H7 (cell line): Measurements from ENCODE around the gene KCNJ10. TPM values are rescaled to one million over a fixed set of nuclear protein-coding genes. Genes with fewer than 3 reads are reported as not detected.

Experiments used
- DNase-seq: peaks from one replicate; pipeline ENCODE4 v3.0.0; 2012
- H3K27me3 ChIP-seq: 2 replicates; pipeline ENCODE4 v1.6.0; 2011; ENCODE audit warnings: mild to moderate bottlenecking, low read length; ENCODE audit not compliant: control insufficient read depth, insufficient read depth
- H3K36me3 ChIP-seq: replicated peaks from 2 replicates; pipeline ENCODE4 v1.5.1; 2011; ENCODE audit warnings: low read length; ENCODE audit not compliant: control insufficient read depth, insufficient read depth
- H3K4me3 ChIP-seq: 2 replicates; pipeline ENCODE4 v1.5.1; 2011; ENCODE audit warnings: low read depth, mild to moderate bottlenecking, control low read depth, low read length, moderate library complexity; ENCODE audit not compliant: insufficient read depth
- total RNA-seq: library from RNA; depleted of rRNA; stranded (reverse); fragments of >200 nt; shearing (Covaris generic); gene quantifications from 2 replicates; pipeline ENCODE4 v1.2.3, GENCODE V29; 2014

The KCNJ10 gene
- total RNA-seq, 1 experiment from 2014 or later = not detected

DNA sequence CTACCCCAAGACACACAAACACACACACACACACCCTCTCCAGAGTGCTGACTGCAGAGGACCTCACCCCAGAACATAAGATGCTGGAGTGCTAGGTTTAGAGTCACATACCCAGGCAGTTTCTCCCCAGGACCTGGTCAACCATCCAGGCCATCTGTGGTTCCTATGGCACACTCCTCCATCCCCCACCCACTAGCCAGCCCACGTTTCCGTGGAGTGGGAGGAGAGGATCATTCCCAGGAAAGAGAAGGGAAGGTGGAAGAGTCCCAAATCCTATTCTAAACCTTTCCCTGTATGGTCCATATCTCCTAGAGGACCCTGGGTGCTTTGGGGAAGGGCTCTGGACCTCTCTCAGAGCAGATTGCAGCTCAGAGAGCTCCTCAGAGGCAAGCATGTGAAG, 12.5 kb upstream of the KCNJ10 start:
- peaks cover 64% of the 10 kb centered on the region for H3K27me3 ChIP-seq
- no peak for DNase-seq
- no peak overlapping the region for H3K4me3 ChIP-seq
- H3K36me3 ChIP-seq = no peaks in the 10 kb centered on the region

DNA sequence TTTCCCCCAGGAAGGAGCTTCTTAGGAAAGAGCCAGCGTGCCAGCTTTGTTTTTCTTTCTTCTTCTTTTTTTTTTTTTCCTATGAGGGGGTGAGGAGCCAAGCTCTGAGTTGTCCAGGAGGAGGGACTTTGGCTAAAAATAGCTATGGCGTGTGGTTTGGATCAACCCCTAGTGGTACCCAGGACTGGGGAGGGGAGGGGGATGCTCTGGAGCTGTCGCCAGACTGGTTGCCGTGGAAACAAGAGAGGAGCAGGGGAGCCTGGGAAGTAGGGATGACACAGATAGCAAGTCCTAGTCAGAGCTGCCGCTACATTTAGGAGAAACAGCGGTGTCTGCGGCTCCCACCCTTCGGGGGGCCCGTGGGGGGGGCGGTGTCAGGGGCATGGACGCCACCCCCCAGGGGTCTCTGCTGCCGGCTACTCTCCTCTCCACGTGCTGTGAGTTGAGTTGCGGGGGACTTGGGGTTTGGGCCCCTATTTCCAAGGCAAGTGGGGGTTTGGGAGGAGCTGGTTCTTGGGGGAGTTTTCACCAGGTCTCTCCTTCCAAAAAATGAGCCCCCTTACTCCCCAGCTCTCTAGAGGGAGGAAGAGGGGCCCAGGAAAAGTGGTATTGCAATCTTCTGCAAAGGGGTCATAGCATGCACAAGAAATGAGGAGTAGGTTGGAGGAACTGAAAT, 11.4 kb upstream of the KCNJ10 start, which contains the start of gene KCNJ9:
KCNJ9 (plus strand) TSS at position 278 of the 676 bp plus-strand sequence. CDS start 2,493 bp downstream, outside the sequence.
- H3K36me3 ChIP-seq = no peaks in the 10 kb centered on the region
- H3K4me3 ChIP-seq = no peak within 1 kb of the TSS
- H3K27me3 ChIP-seq = peaks cover 64% of the 10 kb centered on the region
- peak; percentile 88 for DNase-seq

DNA sequence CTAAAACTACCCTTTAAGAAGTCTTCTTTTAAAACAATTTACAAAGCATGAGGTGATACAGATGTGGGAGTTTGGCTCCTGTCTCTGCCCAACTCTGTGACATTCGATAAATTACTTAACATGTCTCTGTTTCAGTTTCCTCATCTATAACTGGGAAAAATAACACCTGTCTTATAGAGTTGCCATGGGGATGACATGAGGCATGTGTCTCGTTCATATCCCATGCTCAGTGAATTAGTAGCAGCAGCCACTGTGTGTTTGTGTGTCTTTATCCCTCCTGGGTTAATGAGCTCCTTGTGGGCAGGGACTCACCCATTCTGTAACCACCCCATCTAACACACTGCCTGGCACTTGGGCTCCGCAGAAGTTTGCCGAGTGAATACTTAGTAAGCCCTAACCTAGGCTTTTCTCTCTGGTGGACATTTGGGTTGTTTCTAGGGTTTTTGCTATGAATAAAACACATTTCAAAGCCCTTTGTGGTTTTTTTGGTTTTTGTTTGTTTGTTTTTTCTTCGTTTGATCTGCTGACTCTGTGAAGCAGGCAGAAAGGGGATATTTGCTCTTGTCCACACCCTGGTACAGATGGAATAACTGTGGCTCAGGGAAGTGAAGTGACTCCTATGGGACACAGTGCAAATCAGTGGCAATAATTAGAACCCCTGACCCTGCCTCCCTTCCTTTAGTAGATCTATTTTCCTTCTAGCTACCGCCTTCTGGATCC, 10.6 kb upstream of the KCNJ10 start:
- Histone ChIP-seq H3K4me3 (no peak overlapping the region), H3K36me3 (no peaks in the 10 kb centered on the region), H3K27me3 (peaks cover 62% of the 10 kb centered on the region)
- no peak for DNase-seq

DNA sequence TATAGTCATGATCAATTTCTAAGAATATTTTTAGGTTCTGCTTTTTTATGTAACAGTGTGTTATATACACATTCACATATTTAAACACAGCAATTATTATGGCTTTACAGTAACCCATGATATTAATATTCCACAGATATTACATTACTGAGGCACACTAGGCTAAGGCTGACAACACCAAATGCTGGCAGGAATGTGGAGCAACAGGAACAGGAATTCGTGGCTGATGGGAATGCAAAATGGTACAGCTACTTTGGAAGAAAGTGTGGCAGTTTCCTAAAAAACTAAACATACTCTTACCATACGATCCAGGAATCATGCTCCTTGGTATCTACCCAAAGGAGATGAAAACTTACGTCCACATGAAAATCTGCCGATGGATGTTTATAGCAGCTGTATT, 9.5 kb upstream of the KCNJ10 start:
- H3K27me3 ChIP-seq = peaks cover 52% of the 10 kb centered on the region

DNA sequence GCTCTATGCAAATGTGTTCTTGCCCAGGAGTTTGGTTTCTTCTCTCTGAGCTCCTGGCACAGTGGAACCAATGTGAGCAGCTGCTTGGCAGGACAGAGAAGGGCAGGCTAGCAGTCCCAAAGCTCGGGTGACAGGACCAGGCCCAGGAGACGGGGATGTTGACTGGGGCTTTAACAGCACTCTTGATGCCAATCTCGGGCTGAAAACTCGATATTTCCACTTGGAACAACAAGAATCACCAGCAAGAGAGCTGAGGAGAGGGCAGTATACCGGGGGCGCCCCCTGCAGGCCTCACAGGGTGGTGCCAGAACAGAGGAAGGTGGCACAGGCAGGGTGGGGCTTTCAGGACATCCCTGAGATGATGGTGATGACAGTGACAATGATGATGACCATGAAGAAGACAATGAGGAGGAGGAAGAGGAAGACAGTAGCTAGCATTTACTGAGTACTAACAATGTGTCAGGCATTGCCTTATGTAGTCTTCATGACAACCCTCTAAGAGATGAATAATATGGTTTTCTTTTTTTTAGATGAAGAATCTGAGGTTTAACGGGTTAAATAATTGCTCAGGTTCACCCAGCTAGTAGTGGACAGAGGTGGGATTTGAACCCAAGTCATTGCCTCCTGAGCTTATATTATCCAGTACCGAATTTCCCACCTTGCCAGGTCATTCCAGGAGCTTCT, 8.7 kb upstream of the KCNJ10 start:
- peak; percentile 90 for DNase-seq
- no peaks in the 10 kb centered on the region for H3K36me3 ChIP-seq
- H3K4me3 ChIP-seq = no peak overlapping the region
- H3K27me3 ChIP-seq = peaks cover 45% of the 10 kb centered on the region

More for the DNA sequence above, 9.5 kb upstream of the KCNJ10 start:
- H3K4me3 ChIP-seq = no peak overlapping the region
- DNase-seq = no peak
- no peaks in the 10 kb centered on the region for H3K36me3 ChIP-seq

DNA sequence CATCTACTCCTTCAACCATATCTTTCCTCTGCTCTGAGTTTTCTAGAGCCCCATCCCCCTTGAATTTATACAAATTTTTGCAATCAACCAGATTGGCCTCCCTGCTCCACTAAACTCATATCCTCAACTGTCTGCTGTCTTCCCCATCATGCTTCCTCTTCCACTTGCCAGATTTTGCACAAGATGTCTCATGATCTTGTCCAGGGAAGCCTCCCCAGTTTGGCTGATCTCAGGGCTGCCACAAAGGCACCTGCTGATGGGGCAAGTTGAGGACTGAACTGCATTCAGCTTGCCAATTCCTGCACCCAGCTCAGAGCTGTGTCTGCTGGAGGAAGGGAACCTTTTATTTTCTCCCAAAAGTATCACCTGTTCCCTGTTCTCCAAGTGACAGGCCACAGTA, 7.5 kb upstream of the KCNJ10 start:
- DNase-seq = no peak
- Histone ChIP-seq H3K4me3 (no peak overlapping the region), H3K36me3 (no peaks in the 10 kb centered on the region), H3K27me3 (peaks cover 36% of the 10 kb centered on the region)

DNA sequence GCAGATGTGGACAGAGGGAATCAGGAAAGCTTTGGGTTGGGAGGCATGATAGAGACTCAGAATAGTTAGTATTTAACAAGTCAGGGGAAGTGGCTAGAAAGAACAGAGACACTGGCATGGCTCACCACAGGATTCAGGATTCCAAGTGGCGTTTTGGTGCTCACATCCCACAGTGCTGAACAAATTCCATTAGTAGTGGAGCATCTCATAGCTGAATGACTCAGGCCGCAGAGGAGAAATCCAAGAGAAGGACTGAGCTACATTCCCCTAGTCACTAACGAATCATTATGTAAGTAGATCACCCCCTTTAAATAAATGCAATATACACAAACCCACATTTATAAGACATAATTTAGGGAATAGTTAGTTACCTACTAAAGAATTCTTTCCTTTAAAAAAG, 6.3 kb upstream of the KCNJ10 start:
- Histone ChIP-seq H3K27me3 (peaks cover 33% of the 10 kb centered on the region), H3K4me3 (no peak overlapping the region), H3K36me3 (no peaks in the 10 kb centered on the region)
- no peak for DNase-seq

DNA sequence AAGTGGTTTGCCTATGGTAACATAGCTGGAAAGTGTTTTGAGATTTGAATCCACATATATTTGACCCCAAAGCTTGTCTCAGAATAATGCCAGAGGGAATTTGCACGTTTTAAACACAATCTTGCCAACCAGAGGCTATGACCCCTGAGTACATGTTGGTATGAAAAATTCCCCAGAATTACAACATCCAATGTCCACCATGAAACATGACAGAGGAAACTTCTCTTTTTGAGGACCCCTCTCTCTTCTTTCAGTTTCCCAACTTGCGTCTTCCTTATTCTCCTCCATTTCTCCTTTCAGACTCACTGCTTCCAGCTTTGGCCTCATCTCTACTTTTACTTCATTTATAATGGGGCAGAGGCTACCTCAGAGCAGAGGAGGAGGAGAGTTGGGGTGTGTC, 5.9 kb upstream of the KCNJ10 start:
- no peak for DNase-seq
- peaks cover 33% of the 10 kb centered on the region for H3K27me3 ChIP-seq
- no peak overlapping the region for H3K4me3 ChIP-seq
- H3K36me3 ChIP-seq = no peaks in the 10 kb centered on the region

DNA sequence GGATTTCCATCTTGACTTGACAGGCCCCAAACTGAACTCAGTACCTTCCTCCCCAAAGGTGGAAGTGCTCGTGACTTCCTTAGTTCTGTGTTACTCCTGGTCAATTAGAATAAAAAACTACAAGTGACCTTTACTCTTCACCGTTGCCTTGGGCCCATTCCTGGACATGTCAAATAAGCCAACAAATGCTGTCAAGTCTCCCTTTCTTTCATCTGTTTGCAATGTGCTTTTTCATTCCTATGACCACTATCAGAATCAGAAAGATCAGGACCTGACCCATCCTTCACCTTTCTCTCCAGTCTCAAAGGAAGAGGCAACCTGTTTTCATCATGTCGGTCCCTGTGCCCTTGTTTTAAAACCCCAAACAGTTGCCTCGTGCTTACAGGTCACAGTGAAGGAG, 4.9 kb upstream of the KCNJ10 start:
- no peak for DNase-seq
- H3K27me3 ChIP-seq = peaks cover 28% of the 10 kb centered on the region
- H3K4me3 ChIP-seq = no peak overlapping the region
- H3K36me3 ChIP-seq = no peaks in the 10 kb centered on the region

DNA sequence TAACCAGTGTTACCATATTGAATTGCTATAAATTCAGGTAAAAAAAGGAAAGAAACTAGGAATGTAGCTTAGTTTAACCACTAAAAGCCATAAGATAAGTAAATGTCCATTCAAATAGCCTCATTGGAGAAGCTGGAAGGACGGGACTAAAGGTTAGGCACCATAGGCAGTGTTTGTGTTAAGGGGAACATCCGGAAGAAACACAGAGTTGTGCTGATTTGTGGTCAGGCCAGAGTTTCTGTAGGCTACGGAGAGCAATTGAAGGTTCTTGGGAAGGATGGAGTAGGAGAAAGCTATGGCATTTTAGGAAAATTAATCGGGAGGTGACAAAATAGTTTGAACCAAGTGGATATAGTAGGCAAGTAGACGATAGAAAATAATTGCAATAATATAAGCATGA, 1.3 kb upstream of the KCNJ10 start:
- DNase-seq = no peak
- H3K27me3 ChIP-seq = peaks cover 49% of the 10 kb centered on the region
- no peak overlapping the region for H3K4me3 ChIP-seq
- H3K36me3 ChIP-seq = no peaks in the 10 kb centered on the region

DNA sequence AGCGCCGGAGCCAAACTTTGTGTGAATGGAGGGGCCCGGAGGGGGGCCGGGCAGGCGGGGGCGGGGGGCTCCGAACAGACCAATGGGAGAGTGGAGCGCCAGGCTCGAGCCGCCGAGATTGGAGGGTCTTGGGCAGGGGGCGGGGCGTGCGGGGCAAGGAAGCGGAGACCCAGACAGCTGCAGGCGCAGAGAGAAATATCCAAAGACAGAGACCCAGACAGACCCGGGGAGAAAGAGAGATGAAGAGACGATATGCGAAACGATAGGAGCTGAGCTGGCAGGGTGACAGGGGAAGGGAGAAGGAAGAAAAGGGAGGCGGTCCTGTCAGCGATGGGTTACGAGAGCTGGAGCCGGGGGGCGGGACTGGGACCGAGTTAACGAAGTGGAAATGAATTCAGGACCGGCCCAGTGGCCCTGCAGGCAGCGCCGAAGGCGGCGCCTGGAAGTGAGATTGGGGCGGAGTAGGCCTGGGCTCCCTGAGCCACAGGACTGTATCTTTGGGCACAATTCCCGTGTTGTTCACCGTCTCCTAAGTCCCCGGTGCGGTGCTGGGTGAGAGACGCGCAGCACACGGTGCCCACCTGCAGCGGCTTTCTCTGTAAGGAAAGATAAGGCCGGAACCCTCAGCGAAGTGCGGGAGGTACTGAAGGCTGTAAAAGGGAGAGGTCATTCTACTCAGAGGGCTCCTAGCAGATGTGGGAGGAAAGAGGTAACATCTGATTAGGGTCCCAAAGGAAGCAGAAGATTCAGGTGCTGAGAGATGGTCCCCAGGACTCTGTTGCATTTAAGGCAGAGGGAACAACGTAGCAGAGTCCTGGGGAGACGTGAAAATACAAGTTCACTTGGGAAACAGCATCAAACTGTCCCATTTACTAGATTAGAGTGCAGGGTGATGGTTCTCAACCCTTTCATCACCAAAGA, 543 bp upstream of the KCNJ10 start:
- H3K27me3 ChIP-seq = peaks cover 49% of the 10 kb centered on the region
- DNase-seq = peak; percentile 99

DNA sequence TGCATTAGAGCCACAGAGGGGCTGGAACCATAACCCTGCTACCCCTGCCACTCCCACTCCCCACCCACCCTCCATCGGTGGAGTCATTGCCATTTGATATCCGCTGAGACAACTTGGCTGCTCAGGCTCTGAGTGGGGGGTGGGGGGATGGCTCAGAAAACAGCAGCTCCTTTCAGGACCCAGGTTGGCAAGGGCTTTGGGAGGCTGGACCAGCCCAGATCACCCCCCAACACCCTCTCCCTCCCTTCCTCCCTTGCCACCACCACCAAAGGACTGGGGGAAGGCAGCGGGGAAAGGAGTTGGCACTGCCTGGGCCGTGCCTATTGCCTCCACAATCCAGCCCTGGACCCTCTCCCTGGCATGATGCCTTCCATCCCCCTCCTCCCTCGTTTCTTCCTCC, 1.7 kb downstream of the KCNJ10 start:
- H3K27me3 ChIP-seq = peaks cover 53% of the 10 kb centered on the region
- no peak for DNase-seq
- H3K4me3 ChIP-seq = no peak overlapping the region
- no peaks in the 10 kb centered on the region for H3K36me3 ChIP-seq

More for the DNA sequence above, 543 bp upstream of the KCNJ10 start:
- H3K4me3 ChIP-seq = peak overlapping the region; percentile 57
- no peaks in the 10 kb centered on the region for H3K36me3 ChIP-seq

DNA sequence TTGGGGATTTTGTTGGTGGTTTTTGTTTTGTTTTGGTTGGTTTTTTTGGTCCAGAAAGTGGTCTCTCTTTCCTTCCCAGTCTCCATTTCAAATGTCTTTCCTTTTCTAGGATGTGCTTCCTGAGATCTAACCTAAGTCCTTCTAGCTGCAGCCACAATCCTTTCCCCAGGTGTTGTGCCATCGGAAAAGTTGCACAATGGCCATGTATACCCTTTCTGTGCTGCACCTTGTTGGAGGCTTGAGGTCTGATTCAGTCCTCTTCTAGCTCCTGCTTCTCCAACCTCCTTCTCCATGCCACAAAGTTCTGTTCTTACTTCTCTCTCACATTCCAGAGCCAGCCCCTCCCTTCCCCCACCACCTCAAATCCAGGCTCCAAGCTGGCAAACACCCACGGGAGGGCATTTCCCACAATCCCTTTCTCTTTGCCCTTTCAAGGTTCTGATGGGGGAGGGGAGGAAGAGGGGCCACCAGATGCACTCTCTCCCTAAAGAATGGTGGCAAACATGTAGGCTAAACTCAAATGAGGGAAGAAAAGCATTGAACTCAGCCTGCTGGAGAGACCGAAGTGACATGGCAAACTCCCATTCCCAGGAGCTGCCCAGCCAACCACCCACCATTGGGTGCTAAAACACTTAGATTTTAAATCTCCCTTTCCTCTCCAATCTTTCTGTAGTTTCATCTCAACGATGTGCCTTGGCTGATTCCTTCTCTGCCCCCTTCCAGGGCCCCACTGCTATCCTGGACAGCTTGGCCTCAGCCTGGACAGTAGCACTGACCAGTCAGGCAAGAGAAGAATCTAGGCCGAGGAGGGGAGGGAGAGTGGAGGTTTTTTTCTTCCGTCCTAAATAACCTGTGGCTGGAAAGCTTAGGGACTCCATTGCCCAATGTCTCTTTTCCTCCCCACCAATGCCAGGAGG, 2.9 kb downstream of the KCNJ10 start:
- no peaks in the 10 kb centered on the region for H3K36me3 ChIP-seq
- no peak for DNase-seq
- H3K4me3 ChIP-seq = no peak overlapping the region
- H3K27me3 ChIP-seq = peaks cover 51% of the 10 kb centered on the region
